Measurements from ENCODE around the gene ST3GAL5.

The ST3GAL5 gene

GRCh38 chr2:85803704-85804425 is 84.9 kb downstream of the ST3GAL5 start:
- no peak for FAIRE-seq

- no peak for FAIRE-seq
These were observed 86.3 kb downstream of the ST3GAL5 start for GRCh38 chr2:85802354-85803103.

- no peak for FAIRE-seq
These were observed 86.9 kb downstream of the ST3GAL5 start for GRCh38 chr2:85801871-85802270.

GRCh38 chr2:85800586-85800985 is 88.2 kb downstream of the ST3GAL5 start:
- FAIRE-seq, result no peak

- no peak for FAIRE-seq
These were observed 89.4 kb downstream of the ST3GAL5 start for GRCh38 chr2:85799215-85799956.

GRCh38 chr2:85797921-85798320 is 90.9 kb downstream of the ST3GAL5 start:
- no peak for FAIRE-seq

- FAIRE-seq, result no peak
These were observed 91.5 kb downstream of the ST3GAL5 start for GRCh38 chr2:85797263-85797660.

- FAIRE-seq, result no peak
These were observed 92.2 kb downstream of the ST3GAL5 start for GRCh38 chr2:85796341-85797262.

- FAIRE-seq, result no peak
These were observed 92.8 kb downstream of the ST3GAL5 start for GRCh38 chr2:85796046-85796340.

GRCh38 chr2:85795331-85796045 is 93.3 kb downstream of the ST3GAL5 start:
- FAIRE-seq, result no peak

GRCh38 chr2:85794491-85795121 is 94.2 kb downstream of the ST3GAL5 start:
- FAIRE-seq, result no peak

GRCh38 chr2:85794038-85794441 is 94.8 kb downstream of the ST3GAL5 start:
- no peak for FAIRE-seq

GRCh38 chr2:85793584-85793983 is 95.2 kb downstream of the ST3GAL5 start:
- FAIRE-seq, result no peak

- no peak for FAIRE-seq
These were observed 95.9 kb downstream of the ST3GAL5 start for GRCh38 chr2:85792783-85793441.

- no peak for FAIRE-seq
These were observed 96.9 kb downstream of the ST3GAL5 start for GRCh38 chr2:85791704-85792565.

- FAIRE-seq, result no peak
These were observed 98.1 kb downstream of the ST3GAL5 start for GRCh38 chr2:85790499-85791188.

GRCh38 chr2:85790032-85790431 is 98.8 kb downstream of the ST3GAL5 start:
- FAIRE-seq, result no peak

GRCh38 chr2:85789271-85789670 is 99.5 kb downstream of the ST3GAL5 start:
- FAIRE-seq, result no peak

GRCh38 chr2:85788603-85789002 is 100.2 kb downstream of the ST3GAL5 start:
- no peak for FAIRE-seq

Data from colon (tissue), 2 donors.